Brain microvascular endothelial cell (primary cell): ENCODE results near the gene POLR3H.

ENCODE experiments used
- DNase-seq: peaks from one replicate; pipeline ENCODE4 v3.0.0-alpha.2; 2020
- H3K27ac ChIP-seq: fragments of 250-450 bp; sonication (Bioruptor Pico); 2 replicates; pipeline ENCODE4 v1.5.1; 2020; ENCODE audit warnings: mild to moderate bottlenecking, moderate library complexity
- H3K27me3 ChIP-seq: fragments of 250-450 bp; sonication (Bioruptor Pico); replicated peaks from 2 replicates; pipeline ENCODE4 v1.5.1; 2020; ENCODE audit warnings: mild to moderate bottlenecking
- H3K36me3 ChIP-seq: fragments of 250-450 bp; sonication (Bioruptor Pico); replicated peaks from 2 replicates; pipeline ENCODE4 v1.5.1; 2020; ENCODE audit warnings: mild to moderate bottlenecking
- H3K4me3 ChIP-seq: 2 replicates; pipeline ENCODE4 v1.5.1; 2011; ENCODE audit warnings: low read depth, mild to moderate bottlenecking, control low read depth, low read length, moderate library complexity
- CTCF ChIP-seq: IDR thresholded peaks from 2 replicates; pipeline ENCODE4 v1.5.1; 2011; ENCODE audit warnings: low read depth, mild to moderate bottlenecking, moderate library complexity, low read length, control low read depth, inconsistent platforms; ENCODE audit errors: missing control alignments
- in situ Hi-C: cut with HindIII; loops from 2 replicates; pipeline ENCODE4 v1.10.0; 2017; ENCODE audit warnings: low sequenced_read_pairs, low pct_ligation_motif_present

POLR3H gene

GRCh38 chr22:41504816-41505215, 39.5 kb downstream of the POLR3H start:
- TF ChIP-seq CTCF = no peak

GRCh38 chr22:41504397-41504796, 39.9 kb downstream of the POLR3H start:
- Histone ChIP-seq H3K27ac (no peak overlapping the region), H3K27me3 (no peaks in the 10 kb centered on the region), H3K4me3 (no peak overlapping the region), H3K36me3 (peaks cover 22% of the 10 kb centered on the region)
- peak; percentile 49 for DNase-seq
- no peak for TF ChIP-seq CTCF
- in situ Hi-C loops = no loop called here

More at GRCh38 chr22:41504816-41505215, 39.5 kb downstream of the POLR3H start:
- in situ Hi-C loops = no loop called here
- H3K4me3 ChIP-seq = no peak overlapping the region
- no peaks in the 10 kb centered on the region for H3K27me3 ChIP-seq
- H3K27ac ChIP-seq = no peak overlapping the region
- peaks cover 18% of the 10 kb centered on the region for H3K36me3 ChIP-seq
- DNase-seq = no peak

DNA sequence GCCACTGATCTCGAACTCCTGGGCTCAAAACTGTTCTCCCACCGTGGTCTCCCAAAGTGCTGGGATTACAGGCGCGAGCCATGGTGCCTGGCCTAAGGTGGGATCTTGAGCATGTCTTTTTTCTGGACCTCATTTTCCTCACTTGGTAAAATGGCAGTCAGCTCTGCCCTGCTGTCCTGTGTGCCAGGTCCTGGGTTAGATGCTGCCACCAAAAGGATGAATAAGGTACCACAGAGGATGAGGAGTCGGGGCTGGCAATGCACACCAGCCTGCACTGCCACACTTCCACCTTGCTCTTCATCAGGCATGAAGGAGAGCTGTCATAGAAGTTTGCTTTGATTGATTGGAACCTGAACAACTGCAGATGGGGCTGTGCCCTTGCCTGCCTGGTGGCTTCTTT, 43.1 kb downstream of the POLR3H start:
- in situ Hi-C loops = no loop called here
- TF ChIP-seq CTCF = peak; percentile 48
- no peaks in the 10 kb centered on the region for H3K27me3 ChIP-seq
- no peak overlapping the region for H3K27ac ChIP-seq
- H3K36me3 ChIP-seq = peaks cover 9% of the 10 kb centered on the region
- H3K4me3 ChIP-seq = no peak overlapping the region
- DNase-seq = no peak

GRCh38 chr22:41500303-41500702, 44.0 kb downstream of the POLR3H start:
- Histone ChIP-seq H3K36me3 (peaks cover 9% of the 10 kb centered on the region), H3K27ac (no peak overlapping the region), H3K4me3 (no peak overlapping the region), H3K27me3 (no peaks in the 10 kb centered on the region)
- no peak for DNase-seq
- TF ChIP-seq CTCF = no peak
- in situ Hi-C loops = no loop called here

DNA sequence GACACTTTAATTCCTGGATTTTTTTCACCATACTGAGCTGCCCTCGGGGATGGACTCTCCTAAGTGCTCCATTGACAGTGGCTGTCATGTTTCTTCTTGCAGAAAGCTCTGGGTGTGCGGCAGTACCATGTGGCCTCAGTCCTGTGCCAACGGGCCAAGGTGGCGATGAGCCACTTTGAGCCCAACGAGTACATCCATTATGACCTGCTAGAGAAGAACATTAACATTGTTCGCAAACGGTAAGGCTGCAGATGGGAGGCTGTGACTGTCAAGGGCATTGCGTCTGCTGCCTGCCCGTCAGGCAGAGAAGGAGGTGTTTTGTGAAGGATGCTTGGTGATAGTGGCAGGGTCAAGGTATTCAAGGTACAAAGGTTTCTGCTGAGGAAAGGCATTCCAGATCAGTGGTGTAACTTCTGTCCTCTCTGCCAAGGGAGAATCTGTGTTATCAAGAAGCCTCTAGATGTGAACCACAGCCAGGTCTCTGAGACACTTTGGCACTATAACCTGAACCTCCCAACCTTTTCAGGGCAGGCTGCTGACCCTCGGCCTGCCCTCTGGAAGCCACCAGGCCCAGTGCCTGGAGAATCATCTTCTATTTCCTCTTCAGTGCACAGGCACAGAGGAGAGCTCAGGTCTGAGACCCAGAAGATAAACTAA, 44.5 kb downstream of the POLR3H start:
- H3K4me3 ChIP-seq = no peak overlapping the region
- peaks cover 9% of the 10 kb centered on the region for H3K36me3 ChIP-seq
- no peak for DNase-seq
- in situ Hi-C loops = no loop called here
- no peak for TF ChIP-seq CTCF
- no peaks in the 10 kb centered on the region for H3K27me3 ChIP-seq
- H3K27ac ChIP-seq = no peak overlapping the region

GRCh38 chr22:41498303-41498835, 45.9 kb downstream of the POLR3H start:
- in situ Hi-C loops = no loop called here
- no peak overlapping the region for H3K4me3 ChIP-seq
- H3K27ac ChIP-seq = no peak overlapping the region
- TF ChIP-seq CTCF = no peak
- DNase-seq = no peak
- peaks cover 9% of the 10 kb centered on the region for H3K36me3 ChIP-seq
- no peaks in the 10 kb centered on the region for H3K27me3 ChIP-seq
